Neural progenitor cell (in vitro differentiated cells): Measurements from ENCODE around the gene JPH3. TPM values are rescaled to one million over a fixed set of nuclear protein-coding genes. Genes with fewer than 3 reads are reported as not detected.

Source experiments
- DNase-seq: peaks from one replicate; pipeline ENCODE4 v3.0.0-alpha.2; 2016; ENCODE audit warnings: low spot score
- H2AFZ ChIP-seq: fragments of 200-600 bp; sonication (generic); replicated peaks from 2 replicates; pipeline ENCODE4 v1.6.1; 2016; ENCODE audit warnings: antibody characterized with exemption
- H3F3A ChIP-seq: fragments of 200-600 bp; sonication (generic); 2 replicates; pipeline ENCODE4 v1.6.1; 2016; ENCODE audit warnings: antibody characterized with exemption, low read depth
- H3K27ac ChIP-seq: fragments of 200-600 bp; sonication (generic); 2 replicates; pipeline ENCODE4 v1.5.1; 2016; ENCODE audit warnings: mild to moderate bottlenecking
- H3K27me3 ChIP-seq: fragments of 200-600 bp; sonication (generic); 2 replicates; pipeline ENCODE4 v1.6.1; 2016; ENCODE audit warnings: mild to moderate bottlenecking, moderate library complexity
- H3K36me3 ChIP-seq: fragments of 200-600 bp; sonication (generic); 2 replicates; pipeline ENCODE4 v1.5.1; 2016
- H3K4me1 ChIP-seq: fragments of 200-600 bp; sonication (generic); 2 replicates; pipeline ENCODE4 v1.6.1; 2016; ENCODE audit warnings: mixed run types
- H3K4me2 ChIP-seq: fragments of 200-600 bp; sonication (generic); 2 replicates; pipeline ENCODE4 v1.6.1; 2016
- H3K4me3 ChIP-seq: fragments of 200-600 bp; sonication (generic); 2 replicates; pipeline ENCODE4 v1.5.1; 2016
- H3K79me2 ChIP-seq: fragments of 200-600 bp; sonication (generic); 2 replicates; pipeline ENCODE4 v1.6.1; 2016; ENCODE audit warnings: low read depth
- H3K9ac ChIP-seq: fragments of 200-600 bp; sonication (generic); 2 replicates; pipeline ENCODE4 v1.6.1; 2016
- H3K9me3 ChIP-seq: fragments of 200-600 bp; sonication (generic); 2 replicates; pipeline ENCODE4 v1.5.1; 2016; ENCODE audit warnings: low read depth
- H4K20me1 ChIP-seq: fragments of 200-600 bp; sonication (generic); 2 replicates; pipeline ENCODE4 v1.6.1; 2016; ENCODE audit warnings: low read depth
- H3K27ac Mint-ChIP-seq: 3 replicates; pipeline ENCODE4 v1.8.0; 2021; ENCODE audit warnings: mixed read lengths
- H3K27me3 Mint-ChIP-seq: 2 replicates; pipeline ENCODE4 v1.8.0; 2022; ENCODE audit warnings: low read depth, mild to moderate bottlenecking, inconsistent platforms, moderate library complexity, mixed read lengths; ENCODE audit not compliant: insufficient read depth
- H3K36me3 Mint-ChIP-seq: 3 replicates; pipeline ENCODE4 v1.8.0; 2021; ENCODE audit warnings: mixed read lengths
- H3K4me1 Mint-ChIP-seq: 3 replicates; pipeline ENCODE4 v1.8.0; 2021; ENCODE audit warnings: mixed read lengths
- H3K4me3 Mint-ChIP-seq: 3 replicates; pipeline ENCODE4 v1.8.0; 2021; ENCODE audit warnings: mild to moderate bottlenecking, moderate library complexity, mixed read lengths
- H3K9me3 Mint-ChIP-seq: 3 replicates; pipeline ENCODE4 v1.8.0; 2020; ENCODE audit warnings: mixed read lengths
- EZH2 ChIP-seq: fragments of 200-600 bp; sonication (generic); IDR thresholded peaks from 2 replicates; pipeline ENCODE4 v1.6.1; 2017; ENCODE audit warnings: antibody characterized with exemption, mild to moderate bottlenecking, moderate library complexity
- EZH2phosphoT487 ChIP-seq: fragments of 200-600 bp; sonication (generic); IDR thresholded peaks from 2 replicates; pipeline ENCODE4 v1.6.1; 2017; ENCODE audit warnings: antibody characterized with exemption
- total RNA-seq: library from RNA; depleted of rRNA; stranded (reverse); fragments of >200 nt; gene quantifications from 2 replicates; pipeline ENCODE4 v1.2.3, GENCODE V29; 2015; ENCODE audit warnings: low replicate concordance
- TF ChIP-seq, protein P1 (sequence below): fragments of 200-600 bp; sonication (generic); IDR thresholded peaks from 2 replicates; pipeline ENCODE4 v1.5.1; 2017; ENCODE audit warnings: antibody characterized with exemption, mild to moderate bottlenecking

The JPH3 gene
- total RNA-seq, 1 donor from 2014 or later, result 7.1 TPM

DNA sequence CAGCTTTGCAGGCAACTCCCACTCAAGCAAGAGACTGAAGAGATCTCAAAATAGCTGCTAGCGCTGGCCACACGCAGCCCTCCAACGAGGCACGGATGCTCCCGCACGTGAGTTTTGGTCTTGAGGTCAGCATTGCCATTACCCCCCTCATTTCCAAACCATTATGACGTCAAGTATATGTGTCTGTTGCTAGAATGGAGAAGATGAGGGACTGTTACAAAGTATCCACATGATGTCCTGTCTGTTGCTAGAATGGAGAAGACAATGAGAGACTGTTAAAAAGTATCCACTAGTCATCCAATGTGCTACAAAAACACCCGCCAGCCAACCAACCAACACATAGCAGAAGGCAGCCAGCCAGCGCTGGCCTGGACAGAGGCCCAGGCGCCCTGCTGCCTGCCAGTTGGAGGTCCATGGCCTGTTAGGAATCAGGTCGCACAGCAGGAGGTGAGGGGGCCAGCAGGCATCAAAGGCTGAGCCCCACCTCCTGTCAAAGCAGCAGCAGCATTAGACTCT lies 138.7 kb downstream of the JPH3 start:
- Mint-ChIP-seq H3K4me1 (peaks cover 13% of the 10 kb centered on the region), H3K27ac (no peak overlapping the region), H3K9me3 (peaks cover 5% of the 10 kb centered on the region), H3K36me3 (peaks cover 29% of the 10 kb centered on the region), H3K4me3 (no peak overlapping the region), H3K27me3 (peaks cover 6% of the 10 kb centered on the region)
- Histone ChIP-seq H3K9me3 (no peaks in the 10 kb centered on the region), H4K20me1 (peaks cover 6% of the 10 kb centered on the region), H3K4me3 (no peak overlapping the region), H2AFZ (no peak overlapping the region), H3K79me2 (peaks cover 16% of the 10 kb centered on the region), H3K9ac (no peak overlapping the region), H3K4me1 (no peaks in the 10 kb centered on the region), H3K36me3 (no peaks in the 10 kb centered on the region), H3K27ac (no peak overlapping the region), H3F3A (no peaks in the 10 kb centered on the region), H3K4me2 (no peak overlapping the region), H3K27me3 (no peaks in the 10 kb centered on the region)
- TF ChIP-seq EZH2, result no peak
- TF ChIP-seq, protein P1, sequence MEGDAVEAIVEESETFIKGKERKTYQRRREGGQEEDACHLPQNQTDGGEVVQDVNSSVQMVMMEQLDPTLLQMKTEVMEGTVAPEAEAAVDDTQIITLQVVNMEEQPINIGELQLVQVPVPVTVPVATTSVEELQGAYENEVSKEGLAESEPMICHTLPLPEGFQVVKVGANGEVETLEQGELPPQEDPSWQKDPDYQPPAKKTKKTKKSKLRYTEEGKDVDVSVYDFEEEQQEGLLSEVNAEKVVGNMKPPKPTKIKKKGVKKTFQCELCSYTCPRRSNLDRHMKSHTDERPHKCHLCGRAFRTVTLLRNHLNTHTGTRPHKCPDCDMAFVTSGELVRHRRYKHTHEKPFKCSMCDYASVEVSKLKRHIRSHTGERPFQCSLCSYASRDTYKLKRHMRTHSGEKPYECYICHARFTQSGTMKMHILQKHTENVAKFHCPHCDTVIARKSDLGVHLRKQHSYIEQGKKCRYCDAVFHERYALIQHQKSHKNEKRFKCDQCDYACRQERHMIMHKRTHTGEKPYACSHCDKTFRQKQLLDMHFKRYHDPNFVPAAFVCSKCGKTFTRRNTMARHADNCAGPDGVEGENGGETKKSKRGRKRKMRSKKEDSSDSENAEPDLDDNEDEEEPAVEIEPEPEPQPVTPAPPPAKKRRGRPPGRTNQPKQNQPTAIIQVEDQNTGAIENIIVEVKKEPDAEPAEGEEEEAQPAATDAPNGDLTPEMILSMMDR, result no peak
- DNase-seq, result no peak

- peaks cover 8% of the 10 kb centered on the region for H3K79me2 ChIP-seq
- peaks cover 33% of the 10 kb centered on the region for H3K36me3 Mint-ChIP-seq
- peaks cover 6% of the 10 kb centered on the region for H3K27me3 Mint-ChIP-seq
- no peaks in the 10 kb centered on the region for H3K4me1 ChIP-seq
- H3K9ac ChIP-seq, result no peak overlapping the region
- peaks cover 5% of the 10 kb centered on the region for H3K9me3 Mint-ChIP-seq
- TF ChIP-seq EZH2 (no peak), EZH2phosphoT487 (no peak)
- TF ChIP-seq, protein P1, result no peak
- H3K27ac ChIP-seq, result no peak overlapping the region
- no peaks in the 10 kb centered on the region for H3K9me3 ChIP-seq
- no peaks in the 10 kb centered on the region for H3K36me3 ChIP-seq
- no peaks in the 10 kb centered on the region for H3F3A ChIP-seq
- peaks cover 13% of the 10 kb centered on the region for H3K4me1 Mint-ChIP-seq
- peak overlapping the region; percentile 31 for H3K27ac Mint-ChIP-seq
- H3K4me2 ChIP-seq, result no peak overlapping the region
- H3K4me3 Mint-ChIP-seq, result no peak overlapping the region
- no peak overlapping the region for H2AFZ ChIP-seq
- DNase-seq, result no peak
- no peaks in the 10 kb centered on the region for H4K20me1 ChIP-seq
- no peaks in the 10 kb centered on the region for H3K27me3 ChIP-seq
- H3K4me3 ChIP-seq, result no peak overlapping the region
Observed at GRCh38 chr16:87741700-87742415, 139.6 kb downstream of the JPH3 start.

DNA sequence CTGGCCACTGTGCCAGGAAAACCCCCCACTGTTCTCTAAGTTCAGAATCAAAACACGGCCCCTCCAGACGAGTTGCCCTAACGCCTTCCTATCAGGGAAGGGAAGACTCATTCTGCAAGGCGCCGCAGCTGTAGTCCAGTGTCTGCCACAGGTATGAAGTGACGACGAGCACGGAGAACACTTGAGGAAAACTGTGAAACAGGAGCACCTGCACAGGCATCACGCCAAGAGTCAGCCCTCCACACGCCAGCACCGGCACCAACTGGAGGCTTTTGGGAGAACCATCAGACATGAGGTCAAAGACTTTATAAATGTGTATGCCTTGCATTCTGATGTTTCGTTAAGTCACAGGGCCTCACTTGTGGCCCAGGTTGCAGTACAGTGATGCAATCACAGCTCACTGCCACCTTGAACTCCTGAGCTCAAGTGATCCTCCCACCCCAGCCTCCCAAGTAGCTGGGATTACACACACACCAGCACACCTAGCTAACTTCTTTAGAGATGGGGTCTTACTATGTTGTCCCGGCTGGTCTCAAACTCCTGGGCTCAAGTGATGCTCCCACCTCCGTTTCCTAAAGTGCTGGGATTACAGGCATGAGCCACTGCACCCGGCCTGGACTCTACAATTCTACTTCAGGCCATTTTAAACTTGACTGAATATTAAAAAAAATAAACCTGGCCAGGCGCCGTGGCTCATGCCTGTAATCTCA lies 140.6 kb downstream of the JPH3 start:
- Histone ChIP-seq H2AFZ (no peak overlapping the region), H3K9me3 (no peaks in the 10 kb centered on the region), H3K27ac (no peak overlapping the region), H4K20me1 (no peaks in the 10 kb centered on the region), H3K79me2 (peaks cover 8% of the 10 kb centered on the region), H3F3A (no peaks in the 10 kb centered on the region), H3K4me3 (no peak overlapping the region), H3K9ac (no peak overlapping the region), H3K27me3 (no peaks in the 10 kb centered on the region), H3K4me2 (no peak overlapping the region), H3K36me3 (no peaks in the 10 kb centered on the region), H3K4me1 (no peaks in the 10 kb centered on the region)
- no peak for TF ChIP-seq EZH2
- TF ChIP-seq, protein P1, result no peak
- no peak for TF ChIP-seq EZH2phosphoT487
- H3K36me3 Mint-ChIP-seq, result peaks cover 34% of the 10 kb centered on the region
- H3K4me3 Mint-ChIP-seq, result no peak overlapping the region
- no peak for DNase-seq
- no peak overlapping the region for H3K27ac Mint-ChIP-seq
- H3K9me3 Mint-ChIP-seq, result peaks cover 5% of the 10 kb centered on the region
- H3K4me1 Mint-ChIP-seq, result peaks cover 13% of the 10 kb centered on the region
- H3K27me3 Mint-ChIP-seq, result peaks cover 6% of the 10 kb centered on the region
